ENCODE results near the gene ABCB9. TPM values are rescaled to one million over a fixed set of nuclear protein-coding genes. Genes with fewer than 3 reads are reported as not detected.
"Not testable (repeated sequence)": the region's sequence is repeated elsewhere in the genome, so short reads cannot be mapped to it uniquely, and the experiment has no call there.

ABCB9 gene
- total RNA-seq, 1 donor from 2014 or later, result 1.9 TPM

GRCh38 chr12:122909442-122910288 is 56.6 kb downstream of the ABCB9 start:
- Histone ChIP-seq H3K9me3 (ENCODE audit: low read depth) (no peaks in the 10 kb centered on the region), H3K4me2 (peak overlapping the region; percentile 63), H3K79me2 (ENCODE audit: low read depth) (no peaks in the 10 kb centered on the region), H3K36me3 (no peaks in the 10 kb centered on the region), H3F3A (ENCODE audit: low read depth) (peaks cover 16% of the 10 kb centered on the region), H2AFZ (replicated peaks) (peak overlapping the region; percentile 73), H3K4me1 (peaks cover 15% of the 10 kb centered on the region), H4K20me1 (ENCODE audit: low read depth) (no peaks in the 10 kb centered on the region), H3K9ac (no peak overlapping the region), H3K4me3 (peak overlapping the region; percentile 19), H3K27me3 (no peaks in the 10 kb centered on the region), H3K27ac (peak overlapping the region; percentile 21)
- peaks cover 2% of the 10 kb centered on the region for H3K36me3 Mint-ChIP-seq
- H3K4me3 Mint-ChIP-seq, result peak overlapping the region; percentile 40
- peaks cover 21% of the 10 kb centered on the region for H3K27me3 Mint-ChIP-seq (ENCODE audit: insufficient read depth, low read depth)
- peaks cover 20% of the 10 kb centered on the region for H3K4me1 Mint-ChIP-seq
- H3K9me3 Mint-ChIP-seq, result peaks cover 2% of the 10 kb centered on the region
- peak overlapping the region; percentile 70 for H3K27ac Mint-ChIP-seq
- peak; percentile 75 for DNase-seq (ENCODE audit: low spot score)
- no peak for TF ChIP-seq EZH2 (IDR thresholded peaks at IDR 0.05)
- TF ChIP-seq CTCF (IDR thresholded peaks at IDR 0.05), result no peak
- no peak for TF ChIP-seq EZH2phosphoT487 (IDR thresholded peaks at IDR 0.05)

DNA sequence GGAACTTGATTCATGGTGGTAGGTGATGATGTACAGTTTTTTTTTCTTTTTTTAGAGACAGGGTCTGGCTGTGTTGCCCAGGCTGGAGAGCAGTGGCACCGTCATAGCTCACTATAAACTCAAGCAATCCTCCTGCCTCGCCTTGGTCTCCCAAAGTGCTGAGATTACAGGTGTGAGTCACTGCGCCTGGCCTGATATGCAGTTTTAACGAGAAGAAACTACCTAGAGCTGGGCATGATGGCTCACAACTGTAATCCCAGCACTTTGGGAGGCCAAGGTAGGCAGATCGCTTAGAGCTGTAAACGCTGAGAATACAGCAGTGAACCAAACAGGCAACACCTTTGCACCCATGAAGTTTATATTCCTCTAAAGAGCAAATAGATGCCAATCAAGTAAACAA is 57.3 kb downstream of the ABCB9 start:
- Mint-ChIP-seq H3K4me3 (no peak overlapping the region), H3K27ac (no peak overlapping the region), H3K36me3 (no peaks in the 10 kb centered on the region), H3K4me1 (peaks cover 20% of the 10 kb centered on the region), H3K27me3 (ENCODE audit: insufficient read depth, low read depth) (peaks cover 19% of the 10 kb centered on the region), H3K9me3 (no peaks in the 10 kb centered on the region)
- Histone ChIP-seq H3K79me2 (ENCODE audit: low read depth) (no peaks in the 10 kb centered on the region), H3K4me2 (no peak overlapping the region), H2AFZ (replicated peaks) (no peak overlapping the region), H3K4me1 (peaks cover 15% of the 10 kb centered on the region), H3K27me3 (peaks cover under 1% of the 10 kb centered on the region), H3K27ac (no peak overlapping the region), H3K4me3 (no peak overlapping the region), H3K9ac (no peak overlapping the region), H3F3A (ENCODE audit: low read depth) (peaks cover 16% of the 10 kb centered on the region), H4K20me1 (ENCODE audit: low read depth) (no peaks in the 10 kb centered on the region), H3K36me3 (no peaks in the 10 kb centered on the region), H3K9me3 (ENCODE audit: low read depth) (no peaks in the 10 kb centered on the region)
- DNase-seq (ENCODE audit: low spot score), result no peak
- TF ChIP-seq CTCF (IDR thresholded peaks at IDR 0.05) (no peak), EZH2phosphoT487 (IDR thresholded peaks at IDR 0.05) (no peak), EZH2 (IDR thresholded peaks at IDR 0.05) (no peak)

DNA sequence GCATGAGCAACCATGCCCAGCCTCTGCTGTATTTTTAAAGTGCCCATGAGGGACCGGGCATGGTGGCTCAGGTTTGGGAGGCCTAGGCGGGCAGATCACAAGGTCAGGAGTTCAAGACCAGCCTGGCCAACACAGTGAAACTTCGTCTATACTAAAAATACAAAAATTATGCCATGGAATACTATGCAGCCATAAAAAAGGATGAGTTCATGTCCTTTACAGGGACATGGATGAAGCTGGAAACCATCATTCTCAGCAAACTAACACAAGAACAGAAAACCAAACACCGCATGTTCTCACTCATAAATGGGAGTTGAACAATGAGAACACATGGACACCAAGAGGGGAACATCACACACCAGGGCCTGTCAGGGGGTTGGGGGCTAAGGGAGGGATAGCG is 61.0 kb downstream of the ABCB9 start:
- H3K9ac ChIP-seq, result not testable (repeated sequence)

GRCh38 chr12:122903693-122904034 is 62.6 kb downstream of the ABCB9 start:
- peaks cover 13% of the 10 kb centered on the region for H3K27me3 Mint-ChIP-seq (ENCODE audit: insufficient read depth, low read depth)
- H3K27ac ChIP-seq, result no peak overlapping the region

More for the DNA sequence above, 61.0 kb downstream of the ABCB9 start:
- not testable (repeated sequence) for H3K27ac ChIP-seq; H2AFZ ChIP-seq (replicated peaks); H3K36me3 ChIP-seq; H3K4me3 ChIP-seq; H4K20me1 ChIP-seq (ENCODE audit: low read depth); H3K9me3 Mint-ChIP-seq; H3K36me3 Mint-ChIP-seq; H3K4me1 ChIP-seq; H3K4me2 ChIP-seq; DNase-seq (ENCODE audit: low spot score); H3K79me2 ChIP-seq (ENCODE audit: low read depth); H3K4me3 Mint-ChIP-seq; H3K9me3 ChIP-seq (ENCODE audit: low read depth)
- Histone ChIP-seq H3K27me3 (peaks cover 15% of the 10 kb centered on the region), H3F3A (ENCODE audit: low read depth) (peaks cover 13% of the 10 kb centered on the region)
- Mint-ChIP-seq H3K27ac (peak overlapping the region; percentile 46), H3K27me3 (ENCODE audit: insufficient read depth, low read depth) (peaks cover 15% of the 10 kb centered on the region), H3K4me1 (peaks cover 10% of the 10 kb centered on the region)

More at GRCh38 chr12:122903693-122904034, 62.6 kb downstream of the ABCB9 start:
- Histone ChIP-seq H3K4me3 (no peak overlapping the region), H3K4me2 (no peak overlapping the region), H3K9me3 (ENCODE audit: low read depth) (no peaks in the 10 kb centered on the region), H3K79me2 (ENCODE audit: low read depth) (no peaks in the 10 kb centered on the region), H4K20me1 (ENCODE audit: low read depth) (no peaks in the 10 kb centered on the region), H3K4me1 (no peaks in the 10 kb centered on the region), H3K9ac (no peak overlapping the region), H2AFZ (replicated peaks) (no peak overlapping the region), H3K27me3 (peaks cover 30% of the 10 kb centered on the region), H3F3A (ENCODE audit: low read depth) (no peaks in the 10 kb centered on the region), H3K36me3 (no peaks in the 10 kb centered on the region)
- DNase-seq (ENCODE audit: low spot score), result no peak
- TF ChIP-seq CTCF (IDR thresholded peaks at IDR 0.05) (no peak), EZH2phosphoT487 (IDR thresholded peaks at IDR 0.05) (no peak), EZH2 (IDR thresholded peaks at IDR 0.05) (no peak)
- Mint-ChIP-seq H3K36me3 (no peaks in the 10 kb centered on the region), H3K27ac (no peak overlapping the region), H3K4me1 (peaks cover 5% of the 10 kb centered on the region), H3K9me3 (no peaks in the 10 kb centered on the region), H3K4me3 (no peak overlapping the region)

Data from neural progenitor cell (in vitro differentiated cells).